ENCODE results near the gene CCDC124.
"Not testable (repeated sequence)": the region's sequence is repeated elsewhere in the genome, so short reads cannot be mapped to it uniquely, and the experiment has no call there.

Gene CCDC124

DNA sequence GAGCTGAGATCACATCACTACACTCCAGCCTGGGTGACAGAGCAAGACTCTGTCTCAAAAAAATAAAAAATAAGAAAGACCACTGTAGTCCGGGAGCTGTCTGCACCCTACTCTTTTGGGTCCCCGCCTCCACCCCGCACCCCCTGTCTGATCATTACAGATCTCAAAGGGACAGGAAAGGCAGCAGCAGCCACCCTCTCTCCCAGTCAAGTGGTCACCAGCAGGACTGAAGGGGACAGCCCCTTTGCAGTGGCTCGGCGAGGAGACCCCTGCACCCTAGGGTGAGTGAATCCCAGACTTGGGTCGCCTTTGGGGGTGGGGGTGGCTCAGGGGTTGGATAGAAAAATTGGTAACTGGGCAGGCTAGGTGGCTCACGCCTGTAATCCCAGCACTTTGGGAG is 21.6 kb downstream of the CCDC124 start:
- peak; percentile 59 for DNase-seq

DNA sequence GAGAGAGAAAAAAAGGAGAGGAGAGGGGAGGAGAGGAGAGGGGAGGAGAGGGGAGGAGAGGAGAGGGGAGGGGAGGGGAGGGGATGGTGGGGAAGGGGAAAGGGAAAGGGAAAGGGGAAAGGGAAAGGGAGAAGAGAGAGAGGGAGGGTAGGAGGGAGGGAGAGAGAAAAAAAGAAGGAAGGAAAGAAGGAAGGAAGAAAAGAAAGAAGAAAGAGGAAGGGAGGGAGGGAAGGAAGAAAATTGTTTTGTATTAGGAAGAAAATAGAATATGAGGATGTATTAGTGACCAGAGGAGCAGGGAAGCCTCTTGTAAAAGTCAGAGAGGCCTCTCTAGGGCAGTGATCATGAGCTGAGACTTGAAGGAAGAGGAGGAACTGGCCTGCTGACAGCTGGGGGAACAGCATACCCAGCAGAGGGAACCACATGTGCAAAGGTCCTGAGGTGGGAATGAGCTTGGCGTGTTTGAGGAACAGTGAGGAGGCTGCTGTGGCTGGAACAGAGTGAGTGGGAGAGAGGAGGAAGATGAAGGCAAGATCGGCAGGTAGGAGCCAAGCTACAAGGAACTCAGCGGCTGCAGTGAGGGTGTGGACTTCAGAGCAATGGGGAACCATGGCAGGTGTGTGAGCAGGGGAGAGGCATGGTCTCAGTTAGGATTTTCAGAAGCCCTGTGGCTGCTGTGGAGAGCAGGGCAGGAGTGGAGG is 24.5 kb downstream of the CCDC124 start:
- no peak for DNase-seq

DNA sequence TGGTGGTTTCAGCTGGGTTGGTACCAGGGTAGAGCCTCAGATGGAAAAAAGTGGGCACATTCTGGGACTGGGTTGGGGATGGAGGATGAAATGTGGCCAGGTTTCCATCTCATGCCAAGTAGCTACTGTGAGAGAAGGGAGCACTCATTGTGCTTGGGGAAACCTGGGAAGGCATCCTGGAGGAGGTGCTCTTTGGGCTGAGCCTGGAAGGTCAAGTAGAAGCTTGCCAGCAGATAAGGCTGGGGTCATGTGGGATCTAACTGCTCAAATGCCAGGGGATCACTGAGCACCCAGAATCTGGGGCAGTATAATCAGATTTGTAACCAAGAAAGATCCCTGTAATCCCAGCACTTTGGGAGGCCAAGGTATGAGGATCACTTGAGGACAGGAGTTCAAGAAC is 25.1 kb downstream of the CCDC124 start:
- DNase-seq, result no peak

DNA sequence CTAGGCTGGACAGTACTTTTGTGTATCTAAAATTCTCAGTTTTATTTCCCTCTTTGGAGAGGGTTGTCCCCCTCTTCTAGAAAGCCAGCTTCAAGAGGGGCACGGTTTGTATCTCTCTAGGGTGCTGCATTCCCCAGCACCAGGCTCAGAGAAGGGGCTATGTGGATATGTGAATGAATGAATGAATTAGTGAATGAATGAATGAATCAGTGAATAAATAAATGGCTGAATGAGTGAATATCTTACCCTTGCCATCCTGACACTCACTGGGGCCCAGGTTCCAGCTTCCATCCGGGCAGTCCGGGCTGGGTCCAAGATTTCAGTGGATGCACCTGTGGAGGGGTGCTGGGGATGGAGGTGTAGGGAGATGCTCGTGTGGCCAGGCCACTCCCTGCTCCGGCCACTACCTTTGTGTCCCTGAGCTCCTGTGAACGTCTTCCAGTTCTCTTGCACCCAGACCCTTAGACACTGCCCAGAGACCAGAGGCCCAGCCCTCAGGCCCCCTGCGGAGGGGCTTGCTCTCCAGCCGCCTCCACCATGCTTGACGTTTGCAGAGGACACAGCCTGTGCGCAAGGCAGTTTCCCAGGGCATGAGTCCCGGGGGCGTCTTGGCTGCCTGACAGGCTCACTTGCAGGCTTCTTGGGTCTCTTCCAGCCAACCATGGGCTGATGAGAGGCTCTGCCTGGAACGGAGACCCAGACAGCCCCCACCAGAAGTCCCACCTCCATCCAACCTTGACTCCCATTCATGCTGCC is 31.3 kb downstream of the CCDC124 start:
- peak; percentile 55 for DNase-seq

DNA sequence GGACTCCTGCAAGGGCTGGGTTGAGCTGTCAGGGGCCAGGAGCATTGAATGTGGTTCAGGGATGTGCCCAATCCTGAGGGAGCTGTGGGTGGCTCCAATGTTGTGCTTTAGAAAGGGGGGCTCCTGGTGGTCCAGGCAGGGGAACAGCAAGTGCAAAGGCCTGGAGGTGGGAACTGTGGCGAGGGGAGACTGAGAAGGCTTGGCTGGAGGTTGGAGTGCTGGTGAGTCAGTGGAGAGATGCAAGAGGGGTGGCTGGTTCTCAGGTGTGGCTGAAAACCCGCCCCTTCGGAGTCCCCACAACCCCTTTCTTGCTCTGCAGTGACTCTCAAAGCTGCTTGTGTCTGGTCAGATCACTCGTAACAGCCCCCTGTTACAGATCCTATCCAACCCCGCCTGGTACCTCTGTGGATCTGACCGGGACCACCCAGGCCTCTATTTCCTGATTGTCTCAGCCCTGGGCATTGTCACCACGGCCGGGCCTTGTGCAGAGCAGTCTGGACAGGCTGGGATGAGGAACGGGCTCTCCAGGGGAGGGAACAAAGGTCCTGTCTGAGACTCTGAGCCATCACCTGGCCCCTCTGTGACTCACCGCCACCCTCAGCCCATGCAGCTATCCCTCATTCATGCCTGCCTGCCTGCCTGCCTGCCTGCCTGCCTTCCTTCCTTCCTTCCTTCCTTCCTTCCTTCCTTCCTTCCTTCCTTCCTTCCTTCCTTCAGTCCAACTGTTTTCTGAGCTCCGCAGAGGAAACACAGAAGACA is 32.7 kb downstream of the CCDC124 start:
- DNase-seq, result peak; percentile 53

DNA sequence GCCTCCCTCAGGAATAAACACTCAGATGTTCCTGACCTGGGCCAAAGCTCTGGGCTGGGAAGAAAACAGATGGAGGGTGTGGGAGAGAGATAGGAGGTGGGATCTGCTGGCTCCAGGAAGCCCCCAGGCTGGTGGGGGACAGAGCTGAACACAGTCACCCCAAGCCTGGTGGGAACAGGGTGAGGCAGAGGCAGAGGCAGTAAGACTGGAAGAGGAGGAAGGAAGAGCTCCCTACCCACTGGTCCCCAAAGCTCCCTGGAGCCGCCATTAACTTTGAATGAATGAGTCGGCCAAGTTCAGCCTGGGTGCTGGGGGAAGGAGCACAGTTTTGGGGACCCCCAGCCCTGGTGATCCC is 33.3 kb downstream of the CCDC124 start:
- DNase-seq, result no peak

DNA sequence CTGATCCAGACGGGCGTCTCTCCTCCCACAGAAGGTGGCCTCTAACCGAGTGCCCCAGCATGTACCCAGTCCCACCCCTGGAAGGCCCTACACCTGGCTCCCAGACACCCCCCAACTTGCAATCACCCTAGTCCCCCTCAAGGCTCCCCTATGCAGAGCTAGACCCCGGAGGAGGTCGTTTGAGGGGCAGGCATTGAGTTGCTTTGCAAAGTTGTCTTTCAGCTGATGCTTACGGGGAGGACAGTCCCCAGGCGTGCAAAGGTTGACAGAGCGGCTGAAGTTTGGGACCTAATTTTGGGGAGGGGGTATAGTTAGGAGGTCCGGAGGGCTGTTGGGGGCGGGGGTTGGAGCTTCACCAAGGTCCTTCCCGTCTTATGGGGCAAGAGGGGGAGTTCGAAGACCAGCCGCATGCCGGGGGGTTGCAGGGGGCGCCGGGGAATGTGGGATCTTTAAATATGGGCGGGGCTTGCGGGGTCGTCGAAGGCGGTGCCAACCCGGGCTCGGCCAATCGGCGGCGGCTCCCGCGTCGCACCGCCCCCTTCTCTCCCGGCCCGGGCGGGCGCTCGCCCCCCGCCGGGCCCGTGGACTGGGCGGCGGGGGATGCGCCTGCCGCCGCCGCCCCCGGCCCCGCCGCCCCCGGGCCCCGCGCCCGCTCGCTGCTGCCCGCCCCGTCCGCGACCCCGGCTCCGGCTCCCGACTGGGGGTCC is 33.9 kb downstream of the CCDC124 start, which contains the start of gene KCNN1:
Gene KCNN1 (plus strand): TSS at position 558 of the 707 bp plus-strand sequence. CDS start 6,782 bp downstream, outside the sequence.
- DNase-seq, result no peak

DNA sequence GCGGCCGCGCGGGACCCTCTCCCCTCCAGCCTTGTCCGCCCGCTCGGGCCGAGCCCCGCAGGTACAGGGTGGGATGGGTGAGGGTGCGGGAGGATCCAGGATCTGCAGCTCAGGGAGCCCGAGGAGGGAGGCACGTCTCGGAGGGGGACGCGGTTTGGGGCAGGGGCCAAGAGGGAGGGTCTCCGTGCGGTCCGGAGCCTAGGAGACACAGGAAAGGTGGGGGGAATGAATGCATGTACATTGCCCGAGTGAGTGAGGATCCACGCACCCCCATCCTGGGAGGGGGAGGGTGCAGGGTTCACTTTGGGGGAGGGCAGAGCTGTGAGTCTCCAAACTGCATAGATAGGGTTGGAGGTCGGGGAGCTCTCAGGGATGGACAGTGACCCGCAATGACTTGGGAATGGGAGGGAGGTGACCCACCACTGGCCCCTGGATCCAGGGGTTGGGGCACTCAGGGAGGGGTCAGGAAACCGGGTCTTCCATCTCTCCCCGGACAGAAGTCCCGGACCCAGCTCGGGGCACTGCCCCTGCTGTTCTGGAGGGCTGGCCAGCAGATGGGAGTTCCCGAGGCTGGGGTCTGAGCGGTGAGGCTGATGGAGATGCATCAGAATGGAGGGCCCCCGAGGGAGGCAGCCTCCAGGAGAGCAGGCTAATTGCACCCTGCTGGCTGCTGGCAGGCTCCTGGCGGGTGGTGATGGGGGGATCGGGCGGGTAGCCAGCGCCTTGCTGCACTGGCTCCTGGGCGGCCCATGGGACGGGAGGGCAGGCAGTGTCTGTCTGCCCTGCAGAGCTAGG is 34.6 kb downstream of the CCDC124 start:
- no peak for DNase-seq

DNA sequence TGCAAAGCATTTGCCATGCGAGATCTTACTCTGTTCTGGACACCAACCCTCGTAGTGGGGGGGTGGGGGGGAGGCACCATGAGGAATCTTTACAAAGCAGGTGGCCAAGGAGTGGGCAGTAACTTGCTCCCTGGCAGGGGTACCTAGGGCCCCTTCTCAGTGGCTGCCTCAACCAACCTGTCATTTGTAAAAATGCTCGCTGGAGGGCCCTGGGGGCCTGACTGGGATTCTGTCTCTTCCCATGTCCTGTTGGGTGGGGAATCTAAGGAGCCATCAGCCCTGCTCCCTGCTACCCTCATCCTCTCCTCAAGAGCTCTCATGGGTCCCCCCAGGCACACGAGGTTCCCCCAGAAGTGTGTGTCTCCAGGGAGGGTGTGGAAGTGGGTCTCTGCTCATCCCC is 35.5 kb downstream of the CCDC124 start:
- DNase-seq, result no peak

DNA sequence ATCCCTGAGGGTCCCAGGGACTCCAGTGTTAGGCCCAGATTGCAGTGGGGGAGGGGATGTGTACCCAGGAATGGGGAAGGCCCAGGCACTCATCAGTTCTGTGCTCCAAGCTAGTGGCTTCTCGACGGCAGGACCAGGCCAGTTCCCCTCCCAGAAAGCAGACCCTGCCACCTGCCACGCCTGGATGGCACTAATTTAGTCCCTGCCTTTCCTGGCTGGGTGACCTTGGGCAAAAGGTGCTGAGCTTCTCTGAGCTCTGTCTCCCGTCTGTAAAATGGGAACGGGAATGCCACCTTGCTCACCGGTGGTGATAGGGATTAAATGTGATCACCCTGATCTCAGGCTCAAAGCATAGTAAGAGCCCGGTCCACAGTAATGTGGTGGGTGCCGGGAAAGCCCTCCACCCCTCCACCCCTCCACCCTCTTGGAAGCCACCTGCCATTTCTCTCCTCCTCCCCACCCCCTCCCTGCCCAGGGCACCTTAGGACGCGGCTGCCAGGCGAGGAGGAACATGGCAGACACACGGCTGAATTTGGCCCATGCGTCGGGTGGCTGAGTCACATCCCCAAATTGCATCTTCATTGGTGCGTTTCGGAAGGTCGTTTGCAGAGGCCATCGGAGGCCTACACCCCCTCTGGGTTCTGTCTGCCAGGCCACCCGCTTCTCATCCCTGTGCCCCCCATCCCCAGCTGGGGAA is 36.4 kb downstream of the CCDC124 start:
- no peak for DNase-seq

DNA sequence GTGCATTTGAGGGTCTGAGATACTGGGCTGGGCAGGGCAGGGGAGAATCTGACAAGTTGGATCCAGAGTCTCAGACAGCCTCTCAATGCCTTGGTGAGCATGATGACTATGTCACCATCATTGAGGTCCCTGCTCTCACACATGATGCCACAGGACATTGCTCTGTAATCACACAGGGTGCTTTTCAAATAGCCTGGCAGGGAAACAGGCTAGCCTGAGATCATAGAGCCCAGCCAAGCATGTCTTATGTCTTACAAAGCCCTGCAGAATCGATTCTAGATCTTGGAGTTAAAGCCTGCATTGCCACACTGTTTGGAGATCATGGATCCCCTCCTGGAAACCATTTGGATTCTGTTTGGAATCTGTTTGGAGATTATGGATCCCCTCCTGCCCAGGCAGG is 39.4 kb downstream of the CCDC124 start:
- DNase-seq, result no peak

DNA sequence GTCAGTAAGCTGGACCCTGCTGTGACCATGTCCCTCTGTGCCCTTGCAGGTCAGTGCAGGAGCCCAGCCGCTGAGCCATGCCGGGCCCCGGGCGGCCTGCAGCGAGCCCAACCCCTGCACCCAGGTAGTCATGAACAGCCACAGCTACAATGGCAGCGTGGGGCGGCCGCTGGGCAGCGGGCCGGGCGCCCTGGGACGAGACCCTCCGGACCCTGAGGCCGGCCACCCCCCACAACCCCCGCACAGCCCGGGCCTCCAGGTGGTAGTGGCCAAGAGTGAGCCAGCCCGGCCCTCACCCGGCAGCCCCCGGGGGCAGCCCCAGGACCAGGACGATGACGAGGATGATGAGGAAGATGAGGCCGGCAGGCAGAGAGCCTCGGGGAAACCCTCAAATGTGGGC is 40.9 kb downstream of the CCDC124 start:
- DNase-seq, result no peak

DNA sequence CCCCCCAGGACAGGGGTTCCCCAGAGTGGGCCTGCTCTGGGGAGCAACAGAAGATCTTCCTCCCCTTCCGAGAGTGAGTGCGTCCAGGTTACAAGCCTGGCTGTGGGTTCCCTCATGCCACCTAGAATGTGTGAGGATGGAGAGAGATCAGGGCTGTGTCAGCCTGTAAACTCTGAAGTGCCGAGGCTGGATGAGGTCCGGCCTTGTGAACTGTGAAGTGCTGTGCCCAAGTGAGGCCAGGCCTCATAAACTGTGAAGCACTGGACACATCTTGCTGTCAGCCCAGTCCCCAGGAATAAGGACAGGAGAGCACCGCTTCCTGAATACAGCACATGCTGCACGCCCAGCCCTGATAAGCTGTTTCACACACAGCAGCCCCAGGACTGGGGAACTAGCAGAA is 41.7 kb downstream of the CCDC124 start:
- no peak for DNase-seq

DNA sequence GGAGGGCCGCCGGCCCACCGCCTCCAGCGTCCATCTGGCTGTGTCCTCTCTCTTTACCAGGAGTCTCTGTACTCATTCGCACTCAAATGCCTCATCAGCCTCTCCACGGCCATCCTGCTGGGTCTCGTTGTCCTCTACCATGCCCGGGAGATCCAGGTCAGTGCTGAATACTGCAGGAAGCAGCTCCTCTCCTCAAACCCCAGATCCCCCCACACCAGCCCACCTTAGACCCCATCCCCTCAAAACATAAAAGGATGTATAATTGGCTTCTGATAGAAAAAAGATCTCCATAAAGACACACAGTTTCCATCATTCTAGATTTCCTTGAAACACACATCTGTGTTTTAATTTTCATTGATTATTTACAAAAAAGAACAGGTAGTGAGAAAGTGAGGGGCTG is 42.2 kb downstream of the CCDC124 start:
- DNase-seq, result no peak

DNA sequence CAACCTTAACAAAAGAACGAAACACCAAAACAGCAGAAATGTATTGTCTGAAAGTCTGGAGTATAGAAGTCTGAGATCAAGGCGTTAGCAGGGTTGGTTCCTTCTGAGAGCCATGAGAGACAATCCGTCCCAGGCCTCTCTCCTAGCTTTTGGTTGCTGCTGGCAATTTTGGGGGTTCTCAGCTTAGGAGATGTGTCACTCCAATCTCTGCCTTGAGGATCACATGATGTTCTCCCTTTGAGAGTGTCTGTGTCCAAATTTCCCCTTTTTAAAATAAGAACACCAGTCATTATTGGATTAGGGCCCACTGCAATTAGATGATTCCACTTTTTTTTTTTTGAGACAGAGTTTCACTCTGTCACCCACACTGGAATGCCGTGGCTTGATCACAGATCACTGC is 44.2 kb downstream of the CCDC124 start:
- no peak for DNase-seq

DNA sequence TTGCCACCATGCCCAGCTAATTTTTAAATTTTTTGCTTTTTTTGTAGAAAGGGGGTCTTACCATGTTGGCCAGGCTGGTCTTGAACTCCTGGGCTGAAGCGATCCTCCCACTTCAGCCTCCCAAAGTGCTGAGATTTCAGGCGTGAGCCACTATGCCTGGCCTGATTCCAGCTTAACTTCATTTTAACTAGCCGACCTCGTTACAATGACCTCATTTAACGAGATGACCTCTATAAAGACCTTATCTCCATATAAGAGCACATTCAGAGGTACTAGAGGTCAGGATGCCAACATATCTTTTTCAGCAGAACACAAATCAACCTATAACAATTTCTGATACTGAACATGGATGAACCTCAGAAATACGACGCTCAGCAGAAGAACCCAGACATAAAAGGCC is 44.7 kb downstream of the CCDC124 start:
- DNase-seq, result no peak

DNA sequence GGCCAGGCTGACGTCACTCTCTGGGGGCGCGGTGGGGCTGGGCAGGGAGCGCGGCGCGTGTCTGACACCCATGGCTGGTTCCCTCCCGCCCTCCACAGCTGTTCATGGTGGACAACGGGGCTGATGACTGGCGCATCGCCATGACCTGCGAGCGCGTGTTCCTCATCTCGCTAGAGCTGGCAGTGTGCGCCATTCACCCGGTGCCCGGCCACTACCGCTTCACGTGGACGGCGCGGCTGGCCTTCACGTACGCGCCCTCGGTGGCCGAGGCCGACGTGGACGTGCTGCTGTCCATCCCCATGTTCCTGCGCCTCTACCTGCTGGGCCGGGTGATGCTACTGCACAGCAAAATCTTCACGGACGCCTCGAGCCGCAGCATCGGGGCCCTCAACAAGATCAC is 48.8 kb downstream of the CCDC124 start:
- DNase-seq, result no peak

DNA sequence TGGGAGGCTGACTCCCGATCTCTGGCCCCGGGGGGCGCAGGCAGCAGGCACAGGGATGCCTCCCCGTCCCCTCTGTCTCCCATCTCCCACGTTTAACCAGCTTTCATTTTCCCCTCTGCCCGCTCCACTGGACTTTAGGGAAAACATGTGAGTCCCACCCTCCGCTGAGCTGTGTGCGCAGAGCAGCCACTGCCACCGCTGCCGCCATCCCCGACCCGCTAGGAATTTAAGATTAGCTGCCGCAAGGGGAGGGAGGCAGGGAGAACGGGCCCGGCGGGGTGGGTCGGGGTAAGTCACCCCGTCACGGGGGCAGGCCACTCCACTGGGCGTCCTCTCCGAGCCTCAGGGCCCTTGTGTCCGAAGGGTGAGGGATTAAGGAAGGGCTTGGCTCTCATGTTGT is 49.6 kb downstream of the CCDC124 start:
- no peak for DNase-seq

DNA sequence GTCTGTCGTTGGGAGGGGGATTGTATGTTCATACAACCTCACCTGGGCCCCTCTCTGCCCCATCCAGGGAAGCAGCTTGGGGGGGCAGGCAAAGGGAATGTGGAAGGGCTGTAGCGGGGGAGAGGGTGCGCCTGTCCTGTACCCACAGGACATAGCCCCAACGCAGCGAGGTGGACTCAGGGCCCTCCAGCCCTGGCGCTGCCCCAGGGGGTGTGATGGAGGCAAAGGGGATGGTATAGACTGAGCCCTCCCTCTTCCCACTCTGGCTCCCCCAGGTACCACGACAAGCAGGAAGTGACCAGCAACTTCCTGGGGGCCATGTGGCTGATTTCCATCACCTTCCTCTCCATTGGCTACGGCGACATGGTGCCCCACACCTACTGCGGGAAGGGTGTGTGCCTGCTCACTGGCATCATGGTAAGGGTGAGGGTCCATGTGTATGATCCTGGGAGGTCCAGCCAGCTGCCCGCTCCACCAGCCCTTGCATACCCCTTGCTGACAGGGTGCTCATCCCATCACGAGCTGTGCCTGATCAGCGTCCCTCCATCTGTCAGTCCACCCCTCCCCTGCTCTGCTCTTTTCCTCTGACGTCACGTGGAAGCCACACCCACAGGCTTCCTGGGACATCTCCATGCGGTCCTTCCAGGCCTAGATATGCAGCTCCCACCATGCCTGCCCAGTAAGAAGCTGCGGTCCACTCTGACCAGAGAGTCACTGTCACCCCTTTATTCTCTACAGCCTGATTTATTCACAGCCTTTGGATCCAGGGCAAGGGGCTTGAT is 52.4 kb downstream of the CCDC124 start:
- DNase-seq, result no peak

DNA sequence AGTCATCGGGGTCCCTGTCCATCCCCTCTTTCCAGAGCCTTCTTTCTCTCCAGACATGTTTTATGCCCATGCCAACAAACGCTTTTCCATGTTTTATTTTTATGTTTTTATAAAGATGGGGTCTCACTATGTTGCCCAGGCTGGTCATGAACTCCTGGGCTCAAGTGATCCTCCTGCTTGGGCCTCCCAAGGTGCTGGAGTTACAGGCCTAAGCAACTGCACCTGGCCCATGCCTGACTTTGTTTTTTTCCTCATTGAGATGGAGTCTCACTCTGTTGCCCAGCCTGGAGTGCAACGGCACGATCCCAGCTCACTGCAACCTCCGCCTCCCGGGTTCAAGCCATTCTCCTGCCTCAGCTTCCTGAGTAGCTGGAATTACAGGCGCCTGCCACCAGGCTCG is 53.8 kb downstream of the CCDC124 start:
- DNase-seq, result not testable (repeated sequence)

DNA sequence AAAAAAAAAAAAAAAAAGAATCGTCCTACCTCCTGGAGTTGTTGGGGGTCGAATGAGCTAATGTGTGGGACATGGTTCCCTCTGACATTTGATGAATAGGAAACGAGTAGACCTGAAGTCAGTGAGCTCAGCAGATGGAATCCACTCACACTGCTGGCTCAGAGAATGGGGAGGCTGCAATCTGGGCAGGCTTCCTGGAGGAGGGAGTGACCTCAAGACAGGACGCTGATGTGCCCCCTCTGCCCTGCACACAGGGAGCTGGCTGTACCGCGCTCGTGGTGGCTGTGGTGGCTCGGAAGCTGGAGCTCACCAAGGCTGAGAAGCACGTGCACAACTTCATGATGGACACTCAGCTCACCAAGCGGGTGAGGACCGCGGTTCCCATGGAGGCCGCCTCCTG is 55.3 kb downstream of the CCDC124 start:
- DNase-seq, result no peak

Measured in activated effector memory CD4-positive, alpha-beta T cell treated with anti-CD3 and anti-CD28 coated beads, Interleukin-2, amount 50 U/mL, for 16 hours (primary cell).